ENCODE results near the gene PDHX.

The PDHX gene

GRCh38 chr11:34972892-34973291, 56.5 kb downstream of the PDHX start:
- Histone ChIP-seq H3K4me1 (ENCODE audit: low read length) (peaks cover 11% of the 10 kb centered on the region), H3K4me2 (ENCODE audit: low read depth, low read length) (no peak overlapping the region), H3K36me3 (replicated peaks; ENCODE audit: insufficient read depth, low read length) (0 out of 2 replicates have a peak, but pooled peaks cover 2% of the 10 kb centered on the region), H3K4me3 (ENCODE audit: low read length) (no peak overlapping the region), H2AFZ (ENCODE audit: low read length) (no peak overlapping the region), H3K9ac (ENCODE audit: low read length) (no peak overlapping the region), H3F3A (ENCODE audit: insufficient read depth, low read length) (no peaks in the 10 kb centered on the region), H3K9me2 (replicated peaks; ENCODE audit: insufficient read depth, low read length) (no peaks in the 10 kb centered on the region), H3K27ac (ENCODE audit: low read length) (no peak overlapping the region), H3K79me2 (ENCODE audit: low read length) (no peaks in the 10 kb centered on the region), H3K27me3 (replicated peaks; ENCODE audit: insufficient read depth, low read length) (no peaks in the 10 kb centered on the region), H4K20me1 (ENCODE audit: insufficient read depth, low read length) (no peaks in the 10 kb centered on the region), H3K9me3 (replicated peaks; ENCODE audit: insufficient read depth, low read length) (no peaks in the 10 kb centered on the region)
- TF ChIP-seq EZH2phosphoT487 (IDR thresholded peaks at IDR 0.05; ENCODE audit: low read length) (no peak), EZH2 (optimal IDR thresholded peaks at IDR 0.05; ENCODE audit: low read depth, low read length) (no peak)
- TF ChIP-seq, protein P1, sequence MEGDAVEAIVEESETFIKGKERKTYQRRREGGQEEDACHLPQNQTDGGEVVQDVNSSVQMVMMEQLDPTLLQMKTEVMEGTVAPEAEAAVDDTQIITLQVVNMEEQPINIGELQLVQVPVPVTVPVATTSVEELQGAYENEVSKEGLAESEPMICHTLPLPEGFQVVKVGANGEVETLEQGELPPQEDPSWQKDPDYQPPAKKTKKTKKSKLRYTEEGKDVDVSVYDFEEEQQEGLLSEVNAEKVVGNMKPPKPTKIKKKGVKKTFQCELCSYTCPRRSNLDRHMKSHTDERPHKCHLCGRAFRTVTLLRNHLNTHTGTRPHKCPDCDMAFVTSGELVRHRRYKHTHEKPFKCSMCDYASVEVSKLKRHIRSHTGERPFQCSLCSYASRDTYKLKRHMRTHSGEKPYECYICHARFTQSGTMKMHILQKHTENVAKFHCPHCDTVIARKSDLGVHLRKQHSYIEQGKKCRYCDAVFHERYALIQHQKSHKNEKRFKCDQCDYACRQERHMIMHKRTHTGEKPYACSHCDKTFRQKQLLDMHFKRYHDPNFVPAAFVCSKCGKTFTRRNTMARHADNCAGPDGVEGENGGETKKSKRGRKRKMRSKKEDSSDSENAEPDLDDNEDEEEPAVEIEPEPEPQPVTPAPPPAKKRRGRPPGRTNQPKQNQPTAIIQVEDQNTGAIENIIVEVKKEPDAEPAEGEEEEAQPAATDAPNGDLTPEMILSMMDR (IDR thresholded peaks at IDR 0.05; ENCODE audit: low read length), result no peak
- no peak for DNase-seq

- Histone ChIP-seq H3K9ac (ENCODE audit: low read length) (no peak overlapping the region), H3K4me1 (ENCODE audit: low read length) (peaks cover 5% of the 10 kb centered on the region), H3K79me2 (ENCODE audit: low read length) (no peaks in the 10 kb centered on the region), H3K9me2 (replicated peaks; ENCODE audit: insufficient read depth, low read length) (no peaks in the 10 kb centered on the region), H3K9me3 (replicated peaks; ENCODE audit: insufficient read depth, low read length) (no peaks in the 10 kb centered on the region), H4K20me1 (ENCODE audit: insufficient read depth, low read length) (no peaks in the 10 kb centered on the region), H3K4me3 (ENCODE audit: low read length) (no peak overlapping the region), H3K27me3 (replicated peaks; ENCODE audit: insufficient read depth, low read length) (no peaks in the 10 kb centered on the region), H3K4me2 (ENCODE audit: low read depth, low read length) (no peak overlapping the region), H3K27ac (ENCODE audit: low read length) (no peak overlapping the region), H3K36me3 (replicated peaks; ENCODE audit: insufficient read depth, low read length) (no peaks in the 10 kb centered on the region; the same call in 1 of the 2 replicates), H2AFZ (ENCODE audit: low read length) (no peak overlapping the region), H3F3A (ENCODE audit: insufficient read depth, low read length) (peaks cover 1% of the 10 kb centered on the region; the same call in 1 of the 2 replicates)
- no peak for TF ChIP-seq EZH2 (optimal IDR thresholded peaks at IDR 0.05; ENCODE audit: low read depth, low read length)
- TF ChIP-seq, protein P1 (IDR thresholded peaks at IDR 0.05; ENCODE audit: low read length), result no peak
- no peak for DNase-seq
Observed at GRCh38 chr11:34975482-34975881, 59.1 kb downstream of the PDHX start.

GRCh38 chr11:34976496-34977088, 60.2 kb downstream of the PDHX start:
- no peaks in the 10 kb centered on the region for H4K20me1 ChIP-seq (ENCODE audit: insufficient read depth, low read length)
- H3K27me3 ChIP-seq (replicated peaks; ENCODE audit: insufficient read depth, low read length), result no peaks in the 10 kb centered on the region
- no peaks in the 10 kb centered on the region for H3K79me2 ChIP-seq (ENCODE audit: low read length)
- TF ChIP-seq EZH2 (optimal IDR thresholded peaks at IDR 0.05; ENCODE audit: low read depth, low read length) (no peak), EZH2phosphoT487 (IDR thresholded peaks at IDR 0.05; ENCODE audit: low read length) (no peak)
- TF ChIP-seq, protein P1 (IDR thresholded peaks at IDR 0.05; ENCODE audit: low read length), result no peak
- H3K27ac ChIP-seq (ENCODE audit: low read length), result no peak overlapping the region
- H2AFZ ChIP-seq (ENCODE audit: low read length), result no peak overlapping the region
- peaks cover 5% of the 10 kb centered on the region; the same call in 1 of the 2 replicates for H3F3A ChIP-seq (ENCODE audit: insufficient read depth, low read length)
- peaks cover 4% of the 10 kb centered on the region for H3K4me1 ChIP-seq (ENCODE audit: low read length)
- no peak for DNase-seq
- H3K4me2 ChIP-seq (ENCODE audit: low read depth, low read length), result no peak overlapping the region
- no peaks in the 10 kb centered on the region; the same call in 1 of the 2 replicates for H3K36me3 ChIP-seq (replicated peaks; ENCODE audit: insufficient read depth, low read length)
- H3K9me2 ChIP-seq (replicated peaks; ENCODE audit: insufficient read depth, low read length), result no peaks in the 10 kb centered on the region
- H3K9me3 ChIP-seq (replicated peaks; ENCODE audit: insufficient read depth, low read length), result no peaks in the 10 kb centered on the region
- H3K4me3 ChIP-seq (ENCODE audit: low read length), result no peak overlapping the region
- H3K9ac ChIP-seq (ENCODE audit: low read length), result no peak overlapping the region
